HG02885 (cell line): ENCODE results near the gene ITGAE.
"Not testable (repeated sequence)": the region's sequence is repeated elsewhere in the genome, so short reads cannot be mapped to it uniquely, and the experiment has no call there.

Experiments used
- ATAC-seq: cut with Tn5 transposase; IDR thresholded peaks from one replicate; pipeline ENCODE4 v1.9.1; 2021; ENCODE audit warnings: mild to moderate bottlenecking; ENCODE audit not compliant: unreplicated experiment, poor library complexity

The ITGAE gene

GRCh38 chr17:3796822-3797170 lies 4.2 kb downstream of the ITGAE start:
- peak; percentile 28 for ATAC-seq

GRCh38 chr17:3796110-3796821 lies 4.7 kb downstream of the ITGAE start:
- peak; percentile 83 for ATAC-seq

DNA sequence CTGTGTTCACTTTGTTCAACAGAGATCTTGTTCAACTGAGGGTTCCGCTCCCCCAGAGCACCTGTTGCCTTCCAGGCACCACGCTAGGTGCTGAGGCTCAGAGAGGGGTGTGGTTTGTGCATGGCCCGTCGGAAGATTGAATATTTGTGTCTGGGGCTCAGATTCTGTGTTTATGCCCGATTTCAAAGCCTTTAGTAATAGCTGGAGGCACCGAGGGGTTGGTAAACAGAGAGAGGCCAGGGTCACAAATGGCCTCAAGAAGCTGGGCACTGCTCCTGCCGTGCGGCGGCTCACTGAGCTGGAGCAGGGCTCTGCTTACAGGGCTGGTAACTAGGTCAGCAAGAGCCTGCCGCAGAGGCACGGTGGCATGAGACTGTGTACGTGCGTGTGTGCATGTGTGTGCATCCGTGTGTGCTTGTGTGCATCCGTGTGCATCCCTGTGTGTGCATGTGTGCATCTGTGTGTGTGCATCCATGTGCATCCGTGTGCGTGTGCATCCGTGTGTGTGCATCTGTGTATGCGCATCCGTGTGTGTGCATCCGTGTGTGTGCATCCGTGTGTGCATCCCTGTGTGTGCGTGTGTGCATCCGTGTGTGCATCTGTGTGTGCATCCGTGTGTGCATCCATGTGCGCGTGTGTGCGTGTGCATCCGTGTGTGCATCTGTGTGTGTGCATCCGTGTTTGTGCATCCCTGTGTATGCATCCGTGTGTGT lies 5.4 kb downstream of the ITGAE start:
- ATAC-seq, result no peak

- no peak for ATAC-seq
These were observed 6.2 kb downstream of the ITGAE start for GRCh38 chr17:3794557-3795389.

- not testable (repeated sequence) for ATAC-seq
These were observed 6.8 kb downstream of the ITGAE start for GRCh38 chr17:3794152-3794551.

- not testable (repeated sequence) for ATAC-seq
These were observed 7.7 kb downstream of the ITGAE start for GRCh38 chr17:3793258-3793657.

DNA sequence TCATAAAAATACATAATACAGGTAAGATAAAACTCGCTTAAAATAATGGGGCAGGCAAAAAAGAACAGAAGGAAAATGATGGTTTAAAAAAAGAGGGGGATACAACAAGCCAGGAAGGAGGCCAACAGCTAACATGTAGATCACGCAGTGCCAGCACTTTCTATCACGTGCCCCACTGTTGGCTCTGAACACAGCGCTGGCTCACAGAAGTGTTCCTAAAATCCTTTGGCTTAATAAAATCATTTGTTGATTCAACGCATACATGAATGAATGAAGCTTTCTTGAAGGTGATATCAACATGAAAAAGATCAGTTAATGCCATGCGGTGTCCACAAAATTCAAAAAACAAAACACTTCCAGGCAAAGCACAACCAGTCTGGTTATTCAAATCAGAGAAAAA lies 8.5 kb downstream of the ITGAE start:
- ATAC-seq, result no peak

- no peak for ATAC-seq
These were observed 12.8 kb downstream of the ITGAE start for GRCh38 chr17:3788200-3788599.

GRCh38 chr17:3785323-3785722 lies 15.7 kb downstream of the ITGAE start:
- ATAC-seq, result not testable (repeated sequence)

DNA sequence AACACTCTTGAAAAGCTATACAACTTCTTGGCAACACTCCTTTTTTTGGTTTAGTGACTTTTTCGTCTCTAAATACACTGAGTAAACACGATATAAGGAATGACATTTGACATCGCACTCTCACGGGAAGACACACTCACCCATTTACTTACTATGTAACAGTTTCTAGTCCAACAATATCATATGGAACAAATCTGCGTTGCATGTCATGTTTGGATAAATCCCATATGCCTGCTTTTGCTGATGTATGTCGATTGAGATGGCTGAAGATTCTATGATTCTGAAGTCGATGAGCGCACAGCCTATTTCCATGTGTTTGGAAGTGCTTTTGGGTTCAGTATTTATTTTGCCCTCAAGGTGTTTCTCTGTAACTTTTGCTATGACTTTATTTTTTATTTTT lies 18.2 kb downstream of the ITGAE start:
- ATAC-seq, result no peak

DNA sequence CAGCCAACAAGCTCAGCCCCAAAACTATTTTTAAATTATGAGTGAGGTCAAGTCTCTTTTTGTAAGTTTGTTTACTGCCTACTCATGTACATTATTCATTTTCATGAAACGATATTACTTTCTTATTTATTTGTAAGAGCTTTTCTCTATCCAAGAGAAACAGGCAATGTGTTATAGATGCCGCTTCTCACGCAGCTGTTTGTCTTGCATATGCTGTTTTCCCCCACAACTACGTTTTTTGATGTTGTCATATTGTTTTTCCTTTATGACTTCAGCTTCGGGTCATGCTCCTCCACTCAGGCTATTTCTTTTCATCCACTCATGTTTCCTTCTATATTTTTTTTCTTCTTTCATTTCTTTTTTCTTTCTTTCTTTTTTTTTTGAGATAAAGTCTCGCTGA lies 20.0 kb downstream of the ITGAE start:
- ATAC-seq, result no peak

GRCh38 chr17:3777366-3778120 lies 23.4 kb downstream of the ITGAE start:
- no peak for ATAC-seq

DNA sequence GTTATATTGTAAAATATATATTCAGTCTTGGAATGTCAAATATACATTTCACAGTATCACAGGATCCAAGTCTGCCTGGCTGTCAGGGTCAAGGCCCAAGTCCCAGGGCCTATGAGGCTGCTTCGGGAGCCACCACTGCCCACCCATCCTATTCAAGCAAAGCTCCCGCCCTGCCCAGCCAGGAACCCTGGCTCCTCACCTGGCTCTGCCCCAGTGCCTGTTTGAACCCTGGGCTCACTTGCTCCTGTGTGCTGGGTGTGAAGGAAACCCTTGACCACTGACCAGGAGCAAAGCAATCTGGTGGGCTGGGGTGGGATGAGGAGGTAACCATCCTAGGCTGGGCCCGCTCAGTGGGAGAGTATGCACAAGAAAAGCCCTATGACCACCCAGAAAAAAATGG lies 27.0 kb downstream of the ITGAE start:
- ATAC-seq, result no peak

DNA sequence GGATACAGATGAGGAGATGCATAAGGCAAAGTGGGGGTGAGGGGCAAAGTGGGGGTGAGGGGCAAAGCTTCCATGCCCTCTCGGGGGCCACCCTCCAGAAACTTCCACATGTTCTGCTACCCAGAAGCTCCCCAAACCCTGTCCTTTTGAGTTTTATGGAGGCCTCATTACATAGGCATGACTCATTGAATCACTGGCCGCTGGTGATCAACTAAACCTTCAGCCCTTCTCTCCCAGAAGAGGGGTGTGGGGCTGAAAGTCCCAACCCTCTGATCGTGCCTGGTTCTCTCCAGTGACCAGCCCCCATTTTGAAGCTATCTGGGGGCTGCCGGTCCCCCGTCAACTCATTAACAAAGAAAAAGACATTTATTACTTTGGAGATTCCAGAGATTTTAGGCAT lies 27.5 kb downstream of the ITGAE start:
- no peak for ATAC-seq

DNA sequence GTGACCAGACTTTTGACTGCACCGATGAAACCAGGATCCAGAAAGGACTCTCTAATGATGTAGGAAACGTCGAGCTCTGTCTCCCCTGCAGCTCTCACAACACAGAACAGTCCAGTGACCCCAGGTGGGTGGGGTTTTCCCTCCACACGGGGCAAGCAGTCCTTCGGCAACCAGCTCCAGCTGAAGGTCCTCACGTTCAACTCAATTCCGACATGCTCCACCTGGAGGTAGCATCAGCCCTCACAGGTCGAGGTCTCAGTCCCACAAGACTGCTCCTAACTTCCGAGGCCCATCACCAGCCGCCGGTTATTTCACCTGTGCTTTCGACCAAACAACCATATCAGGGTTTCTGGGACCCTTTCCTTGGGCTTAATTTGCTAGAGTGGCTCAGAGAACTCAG lies 28.2 kb downstream of the ITGAE start:
- ATAC-seq, result no peak

GRCh38 chr17:3771140-3771539 lies 29.8 kb downstream of the ITGAE start:
- no peak for ATAC-seq

- no peak for ATAC-seq
These were observed 30.5 kb downstream of the ITGAE start for GRCh38 chr17:3770466-3770865.

GRCh38 chr17:3768769-3769168 lies 32.2 kb downstream of the ITGAE start:
- ATAC-seq, result no peak

DNA sequence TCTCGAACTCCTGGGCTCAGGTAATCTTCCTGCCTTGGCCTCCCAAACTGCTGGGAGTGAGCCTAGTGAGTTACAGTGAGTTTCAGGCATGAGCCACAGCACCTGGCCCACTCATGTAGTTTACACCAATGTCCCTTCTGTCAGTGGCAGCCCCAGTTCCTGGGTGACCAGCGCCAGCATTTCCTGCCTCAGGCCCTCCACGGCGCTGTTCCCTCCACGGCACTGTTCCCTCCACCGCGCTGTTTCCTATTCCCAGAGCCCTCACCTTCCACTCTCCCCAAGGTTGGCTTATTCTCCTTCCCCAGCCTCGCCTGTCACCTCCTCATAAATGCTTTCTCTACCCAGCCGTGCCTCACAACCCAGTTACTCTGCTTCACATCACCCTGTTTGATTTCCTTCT lies 32.6 kb downstream of the ITGAE start:
- ATAC-seq, result no peak

GRCh38 chr17:3766779-3767178 lies 34.2 kb downstream of the ITGAE start:
- no peak for ATAC-seq

- no peak for ATAC-seq
These were observed 35.0 kb downstream of the ITGAE start for GRCh38 chr17:3765981-3766380.
